ENCODE results near the gene MVB12B. TPM values are rescaled to one million over a fixed set of nuclear protein-coding genes. Genes with fewer than 3 reads are reported as not detected.

The MVB12B gene
- total and polyA plus RNA-seq, 2 of the 8 experiments (the other 6 are each of a cell fraction or from before 2014, with no cell fraction given) = 2.6 to 5.0 TPM

DNA sequence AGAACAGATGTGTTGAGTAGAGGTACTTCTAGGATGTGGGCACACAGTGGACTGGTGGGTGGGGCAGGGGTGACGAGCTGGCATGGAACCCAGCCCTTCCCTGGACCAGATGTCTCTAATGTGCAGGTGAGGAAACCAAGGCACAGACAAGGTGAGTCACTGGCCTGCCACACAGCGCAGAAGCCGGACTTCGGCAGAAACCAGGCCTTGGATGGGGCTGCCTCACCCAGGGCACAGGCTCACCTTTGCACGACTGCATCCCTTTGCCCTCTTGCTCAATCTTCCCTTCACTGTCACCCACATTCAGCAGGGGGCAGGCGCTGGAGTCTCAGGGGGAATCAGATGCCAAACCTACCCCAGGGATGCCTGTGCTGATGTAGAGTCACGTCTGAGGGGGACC, 221.7 kb downstream of the MVB12B start:
- H4K5ac ChIP-seq (ENCODE audit: insufficient read length, low read depth, low read length) = no peak overlapping the region
- H3K4me3 ChIP-seq (ENCODE audit: extremely low read depth in 1 of 4, insufficient read depth in 2 of 4, low read depth in 3 of 4, low read length in 4 of 4) = no peak overlapping the region
- no peak overlapping the region for H4K8ac ChIP-seq (ENCODE audit: extremely low read depth, insufficient read depth, low read length)
- H3K79me1 ChIP-seq (ENCODE audit: low read depth, low read length) = no peaks in the 10 kb centered on the region
- no peaks in the 10 kb centered on the region for H3K36me3 ChIP-seq (ENCODE audit: control insufficient read depth in 2 of 4, insufficient read depth in 4 of 4, low read length in 3 of 4)
- CTCF ChIA-PET (ENCODE audit: partially characterized antibody) = interaction anchor here (1.0 to 12.5 kb wide), 4 partner anchors 9 to 146 kb away, joined by 3 to 343 read pairs (median 149); no protein-coding TSS in a partner anchor
- no peak overlapping the region for H2BK20ac ChIP-seq (ENCODE audit: low read length)
- H2BK5ac ChIP-seq (ENCODE audit: low read depth, low read length) = no peak overlapping the region
- H3K9ac ChIP-seq (replicated peaks in 1 of 4; ENCODE audit: extremely low read depth in 1 of 4, low read depth in 3 of 4, low read length in 3 of 4) = no peak overlapping the region
- FAIRE-seq = no peak
- H3K79me2 ChIP-seq (ENCODE audit: control insufficient read depth in 1 of 2, insufficient read depth in 2 of 2, low read length in 2 of 2) = no peaks in the 10 kb centered on the region
- WGBS, 2 experiments (ENCODE audit: extremely low coverage in 1 of 2, insufficient coverage in 1 of 2, insufficient read length in 1 of 2, insufficient replicate concordance in 2 of 2, low coverage in 1 of 2, low lambda C conversion rate in 2 of 2, missing lambda C conversion rate in 1 of 2) = 86% methylated on average over 7 of the region's 7 CpGs; no CpG with 5 or more reads in 1 of the 2 experiments
- no peaks in the 10 kb centered on the region for H4K20me1 ChIP-seq (replicated peaks in 1 of 2; ENCODE audit: control insufficient read depth in 1 of 2, insufficient read depth in 2 of 2, low read length in 2 of 2)
- no peak overlapping the region for H3K18ac ChIP-seq (ENCODE audit: extremely low read depth, low read length)
- no peak overlapping the region for H2AFZ ChIP-seq (ENCODE audit: low read length)
- peaks cover 0 to 3% of the 10 kb centered on the region in 2 experiments; a peak in 1 of 4 replicates for H3K9me3 ChIP-seq (ENCODE audit: insufficient read depth in 2 of 2, low read depth in 1 of 2, low read length in 1 of 2)
- no peak overlapping the region for H3K27ac ChIP-seq (ENCODE audit: low read depth, low read length)
- no peak overlapping the region for H3K23ac ChIP-seq (ENCODE audit: insufficient read length)
- POLR2A ChIA-PET (ENCODE audit: partially characterized antibody) = interaction anchor here (0.6 kb wide), 1 partner anchor 297 kb away, joined by 5 read pairs; no protein-coding TSS in a partner anchor
- H3K4me1 ChIP-seq (replicated peaks in 1 of 4; ENCODE audit: control insufficient read depth in 3 of 4, insufficient read depth in 4 of 4, low read length in 3 of 4) = no peaks in the 10 kb centered on the region
- no peak overlapping the region for H3K56ac ChIP-seq (replicated peaks; ENCODE audit: insufficient read length, low read depth, low read length)
- no peak overlapping the region for H3K4me2 ChIP-seq (ENCODE audit: insufficient read depth in 1 of 2, low read depth in 2 of 2, low read length in 2 of 2)
- no peak overlapping the region for H3K14ac ChIP-seq (ENCODE audit: insufficient read length)
- no peak overlapping the region for H2BK15ac ChIP-seq (ENCODE audit: low read length)
- TF ChIP-seq BCL11A (IDR thresholded peaks at IDR 0.05; ENCODE audit: low read depth in 2 of 2, low read length in 2 of 2) = no peak
- no peak overlapping the region for H3K4ac ChIP-seq (replicated peaks; ENCODE audit: insufficient read length, low read depth, low read length)
- H3K27me3 ChIP-seq (replicated peaks in 1 of 4; ENCODE audit: control insufficient read depth in 3 of 4, extremely low read depth in 1 of 4, insufficient read depth in 3 of 4, low read length in 3 of 4) = no peaks in the 10 kb centered on the region
- no peak for DNase-seq (ENCODE audit: low read depth in 1 of 2, low spot score in 2 of 2)
- H2BK12ac ChIP-seq (ENCODE audit: low read depth, low read length) = no peak overlapping the region
- no peak overlapping the region for H2BK120ac ChIP-seq (replicated peaks; ENCODE audit: low read depth, low read length)
- no peak overlapping the region for H4K91ac ChIP-seq (replicated peaks; ENCODE audit: insufficient read length, low read length)
- no peak overlapping the region for H2AK5ac ChIP-seq (ENCODE audit: low read depth, low read length)
- no peaks in the 10 kb centered on the region for H3K23me2 ChIP-seq (ENCODE audit: low read depth, low read length)
